Measurements from ENCODE around the gene BLVRB. TPM values are rescaled to one million over a fixed set of nuclear protein-coding genes. Genes with fewer than 3 reads are reported as not detected.
"Not testable (repeated sequence)": the region's sequence is repeated elsewhere in the genome, so short reads cannot be mapped to it uniquely, and the experiment has no call there.

BLVRB gene
- total RNA-seq, 1 experiment from 2014 or later: 35.1 TPM

GRCh38 chr19:40502081-40502480, 36.5 kb upstream of the BLVRB start (continued):
- TF ChIP-seq, protein P1, sequence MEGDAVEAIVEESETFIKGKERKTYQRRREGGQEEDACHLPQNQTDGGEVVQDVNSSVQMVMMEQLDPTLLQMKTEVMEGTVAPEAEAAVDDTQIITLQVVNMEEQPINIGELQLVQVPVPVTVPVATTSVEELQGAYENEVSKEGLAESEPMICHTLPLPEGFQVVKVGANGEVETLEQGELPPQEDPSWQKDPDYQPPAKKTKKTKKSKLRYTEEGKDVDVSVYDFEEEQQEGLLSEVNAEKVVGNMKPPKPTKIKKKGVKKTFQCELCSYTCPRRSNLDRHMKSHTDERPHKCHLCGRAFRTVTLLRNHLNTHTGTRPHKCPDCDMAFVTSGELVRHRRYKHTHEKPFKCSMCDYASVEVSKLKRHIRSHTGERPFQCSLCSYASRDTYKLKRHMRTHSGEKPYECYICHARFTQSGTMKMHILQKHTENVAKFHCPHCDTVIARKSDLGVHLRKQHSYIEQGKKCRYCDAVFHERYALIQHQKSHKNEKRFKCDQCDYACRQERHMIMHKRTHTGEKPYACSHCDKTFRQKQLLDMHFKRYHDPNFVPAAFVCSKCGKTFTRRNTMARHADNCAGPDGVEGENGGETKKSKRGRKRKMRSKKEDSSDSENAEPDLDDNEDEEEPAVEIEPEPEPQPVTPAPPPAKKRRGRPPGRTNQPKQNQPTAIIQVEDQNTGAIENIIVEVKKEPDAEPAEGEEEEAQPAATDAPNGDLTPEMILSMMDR (IDR thresholded peaks at IDR 0.05): no peak
- no peak for TF ChIP-seq IRF2 (CRISPR knock-in tag; IDR thresholded peaks at IDR 0.05; ENCODE audit: borderline replicate concordance, low read depth)
- TF ChIP-seq ATF2 (CRISPR knock-in tag; IDR thresholded peaks at IDR 0.05; ENCODE audit: borderline replicate concordance, low read depth): no peak
- no peak for TF ChIP-seq ETV6 (CRISPR knock-in tag; IDR thresholded peaks at IDR 0.05)
- TF ChIP-seq ZNF396 (CRISPR knock-in tag; IDR thresholded peaks at IDR 0.05; ENCODE audit: borderline replicate concordance): no peak

DNA sequence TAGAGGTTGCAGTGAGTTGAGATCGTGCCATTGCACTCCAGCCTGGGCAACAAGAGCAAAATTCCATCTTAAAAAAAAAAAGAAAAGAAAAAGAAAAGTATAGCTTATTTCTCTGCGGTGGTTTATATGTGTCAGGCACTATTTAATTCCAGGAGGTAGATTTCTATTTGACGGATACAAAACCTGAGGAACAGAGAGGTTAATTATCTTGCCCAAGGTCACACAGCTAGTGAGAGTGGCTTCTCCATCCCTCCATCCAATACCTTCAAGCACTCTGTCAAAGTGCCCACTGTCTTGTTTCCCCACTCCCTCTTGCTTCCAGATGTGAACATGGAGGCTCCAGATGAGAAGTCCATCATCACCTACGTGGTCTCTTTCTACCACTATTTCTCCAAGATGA, 36.1 kb upstream of the BLVRB start:
- Mint-ChIP-seq H3K36me3 (no peaks in the 10 kb centered on the region), H3K4me3 (no peak overlapping the region), H3K4me1 (no peaks in the 10 kb centered on the region), H3K27ac (no peak overlapping the region), H3K9me3 (no peaks in the 10 kb centered on the region), H3K27me3 (ENCODE audit: low read depth) (peaks cover 57% of the 10 kb centered on the region)
- TF ChIP-seq, protein P2, sequence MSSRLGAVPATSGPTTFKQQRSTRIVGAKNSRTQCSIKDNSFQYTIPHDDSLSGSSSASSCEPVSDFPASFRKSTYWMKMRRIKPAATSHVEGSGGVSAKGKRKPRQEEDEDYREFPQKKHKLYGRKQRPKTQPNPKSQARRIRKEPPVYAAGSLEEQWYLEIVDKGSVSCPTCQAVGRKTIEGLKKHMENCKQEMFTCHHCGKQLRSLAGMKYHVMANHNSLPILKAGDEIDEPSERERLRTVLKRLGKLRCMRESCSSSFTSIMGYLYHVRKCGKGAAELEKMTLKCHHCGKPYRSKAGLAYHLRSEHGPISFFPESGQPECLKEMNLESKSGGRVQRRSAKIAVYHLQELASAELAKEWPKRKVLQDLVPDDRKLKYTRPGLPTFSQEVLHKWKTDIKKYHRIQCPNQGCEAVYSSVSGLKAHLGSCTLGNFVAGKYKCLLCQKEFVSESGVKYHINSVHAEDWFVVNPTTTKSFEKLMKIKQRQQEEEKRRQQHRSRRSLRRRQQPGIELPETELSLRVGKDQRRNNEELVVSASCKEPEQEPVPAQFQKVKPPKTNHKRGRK (CRISPR knock-in tag; IDR thresholded peaks at IDR 0.05; ENCODE audit: borderline replicate concordance): no peak
- no peak for TF ChIP-seq JAZF1 (CRISPR knock-in tag; IDR thresholded peaks at IDR 0.05)
- no peak for TF ChIP-seq ATF1 (CRISPR knock-in tag; IDR thresholded peaks at IDR 0.05)
- no peak for TF ChIP-seq SMAD4 (CRISPR knock-in tag; IDR thresholded peaks at IDR 0.05)
- no peak for TF ChIP-seq NFE2L1 (CRISPR knock-in tag; IDR thresholded peaks at IDR 0.05)
- TF ChIP-seq, protein P3, sequence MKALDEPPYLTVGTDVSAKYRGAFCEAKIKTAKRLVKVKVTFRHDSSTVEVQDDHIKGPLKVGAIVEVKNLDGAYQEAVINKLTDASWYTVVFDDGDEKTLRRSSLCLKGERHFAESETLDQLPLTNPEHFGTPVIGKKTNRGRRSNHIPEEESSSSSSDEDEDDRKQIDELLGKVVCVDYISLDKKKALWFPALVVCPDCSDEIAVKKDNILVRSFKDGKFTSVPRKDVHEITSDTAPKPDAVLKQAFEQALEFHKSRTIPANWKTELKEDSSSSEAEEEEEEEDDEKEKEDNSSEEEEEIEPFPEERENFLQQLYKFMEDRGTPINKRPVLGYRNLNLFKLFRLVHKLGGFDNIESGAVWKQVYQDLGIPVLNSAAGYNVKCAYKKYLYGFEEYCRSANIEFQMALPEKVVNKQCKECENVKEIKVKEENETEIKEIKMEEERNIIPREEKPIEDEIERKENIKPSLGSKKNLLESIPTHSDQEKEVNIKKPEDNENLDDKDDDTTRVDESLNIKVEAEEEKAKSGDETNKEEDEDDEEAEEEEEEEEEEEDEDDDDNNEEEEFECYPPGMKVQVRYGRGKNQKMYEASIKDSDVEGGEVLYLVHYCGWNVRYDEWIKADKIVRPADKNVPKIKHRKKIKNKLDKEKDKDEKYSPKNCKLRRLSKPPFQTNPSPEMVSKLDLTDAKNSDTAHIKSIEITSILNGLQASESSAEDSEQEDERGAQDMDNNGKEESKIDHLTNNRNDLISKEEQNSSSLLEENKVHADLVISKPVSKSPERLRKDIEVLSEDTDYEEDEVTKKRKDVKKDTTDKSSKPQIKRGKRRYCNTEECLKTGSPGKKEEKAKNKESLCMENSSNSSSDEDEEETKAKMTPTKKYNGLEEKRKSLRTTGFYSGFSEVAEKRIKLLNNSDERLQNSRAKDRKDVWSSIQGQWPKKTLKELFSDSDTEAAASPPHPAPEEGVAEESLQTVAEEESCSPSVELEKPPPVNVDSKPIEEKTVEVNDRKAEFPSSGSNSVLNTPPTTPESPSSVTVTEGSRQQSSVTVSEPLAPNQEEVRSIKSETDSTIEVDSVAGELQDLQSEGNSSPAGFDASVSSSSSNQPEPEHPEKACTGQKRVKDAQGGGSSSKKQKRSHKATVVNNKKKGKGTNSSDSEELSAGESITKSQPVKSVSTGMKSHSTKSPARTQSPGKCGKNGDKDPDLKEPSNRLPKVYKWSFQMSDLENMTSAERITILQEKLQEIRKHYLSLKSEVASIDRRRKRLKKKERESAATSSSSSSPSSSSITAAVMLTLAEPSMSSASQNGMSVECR (CRISPR knock-in tag; IDR thresholded peaks at IDR 0.05; ENCODE audit: borderline replicate concordance): no peak
- TF ChIP-seq IRF1 (CRISPR knock-in tag; IDR thresholded peaks at IDR 0.05): no peak
- TF ChIP-seq ZMAT4 (CRISPR knock-in tag; IDR thresholded peaks at IDR 0.05): no peak
- no peak for TF ChIP-seq TEAD4 (CRISPR knock-in tag; IDR thresholded peaks at IDR 0.05)
- POLR2A ChIA-PET: no interaction called here
- no peak for DNase-seq (ENCODE audit: low spot score)
- no peak for ATAC-seq
- CTCF ChIA-PET: interaction anchor here (0.6 to 2.4 kb wide), 7 partner anchors 13 to 385 kb away, joined by 3 to 20 read pairs (median 9); no protein-coding TSS in a partner anchor

DNA sequence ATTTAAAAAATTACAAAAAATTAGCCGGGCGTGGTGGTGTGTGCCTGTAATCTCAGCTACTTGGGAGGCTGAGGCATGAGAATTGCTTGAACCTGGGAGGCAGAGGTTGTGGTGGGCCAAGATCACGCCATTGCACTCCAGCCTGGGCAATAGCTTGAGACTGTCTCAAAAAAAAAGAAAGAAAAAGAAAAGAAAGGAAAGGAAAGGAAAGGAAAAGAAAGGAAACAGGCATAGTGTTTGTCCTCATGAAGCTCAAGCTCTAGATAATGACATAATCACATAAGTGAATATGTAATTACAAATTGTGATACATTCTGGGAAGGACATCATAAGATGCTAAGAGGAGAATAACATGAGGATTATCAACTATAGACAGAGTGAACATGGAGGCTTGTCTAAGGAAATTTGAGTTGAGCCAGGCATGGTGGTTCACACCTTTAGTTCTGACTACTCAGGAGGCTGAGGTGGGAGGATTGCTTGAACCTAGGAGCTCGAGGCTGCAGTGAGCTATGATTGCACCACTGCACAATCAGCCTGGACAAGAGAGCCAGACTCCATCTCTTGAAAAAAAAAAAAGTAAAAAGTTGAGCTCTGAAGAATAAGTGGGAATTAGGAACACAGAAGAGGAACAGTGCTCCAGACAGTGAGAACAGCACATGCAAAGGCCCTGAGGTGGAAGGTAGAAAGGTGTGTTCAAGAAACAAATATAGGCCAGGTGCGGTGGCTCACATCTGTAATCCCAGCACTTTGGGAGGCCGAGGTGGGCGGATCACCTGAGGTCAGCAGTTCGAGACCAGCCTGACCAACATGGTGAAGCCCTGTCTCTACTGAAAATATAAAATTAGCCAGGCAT, 35.4 kb upstream of the BLVRB start:
- CTCF ChIA-PET: interaction anchor here (0.6 to 2.4 kb wide), 8 partner anchors 12 to 162 kb away, joined by 3 to 20 read pairs (median 7); no protein-coding TSS in a partner anchor
- H3K4me1 Mint-ChIP-seq; H3K4me3 Mint-ChIP-seq; H3K9me3 Mint-ChIP-seq; DNase-seq (ENCODE audit: low spot score); POLR2A ChIA-PET; ATAC-seq; H3K27ac Mint-ChIP-seq; H3K36me3 Mint-ChIP-seq: not testable (repeated sequence)
- H3K27me3 Mint-ChIP-seq (ENCODE audit: low read depth): peaks cover 51% of the 10 kb centered on the region
